HG03159 (cell line): ENCODE measurements around the gene RNLS.
A peak's percentile ranks its signal among the peaks of the same experiment; 100 is the strongest.

Experiments
- ATAC-seq: cut with Tn5 transposase; IDR thresholded peaks from one replicate; pipeline ENCODE4 v1.9.1; 2021; ENCODE audit warnings: mild to moderate bottlenecking, moderate library complexity; ENCODE audit not compliant: unreplicated experiment

The RNLS gene

DNA sequence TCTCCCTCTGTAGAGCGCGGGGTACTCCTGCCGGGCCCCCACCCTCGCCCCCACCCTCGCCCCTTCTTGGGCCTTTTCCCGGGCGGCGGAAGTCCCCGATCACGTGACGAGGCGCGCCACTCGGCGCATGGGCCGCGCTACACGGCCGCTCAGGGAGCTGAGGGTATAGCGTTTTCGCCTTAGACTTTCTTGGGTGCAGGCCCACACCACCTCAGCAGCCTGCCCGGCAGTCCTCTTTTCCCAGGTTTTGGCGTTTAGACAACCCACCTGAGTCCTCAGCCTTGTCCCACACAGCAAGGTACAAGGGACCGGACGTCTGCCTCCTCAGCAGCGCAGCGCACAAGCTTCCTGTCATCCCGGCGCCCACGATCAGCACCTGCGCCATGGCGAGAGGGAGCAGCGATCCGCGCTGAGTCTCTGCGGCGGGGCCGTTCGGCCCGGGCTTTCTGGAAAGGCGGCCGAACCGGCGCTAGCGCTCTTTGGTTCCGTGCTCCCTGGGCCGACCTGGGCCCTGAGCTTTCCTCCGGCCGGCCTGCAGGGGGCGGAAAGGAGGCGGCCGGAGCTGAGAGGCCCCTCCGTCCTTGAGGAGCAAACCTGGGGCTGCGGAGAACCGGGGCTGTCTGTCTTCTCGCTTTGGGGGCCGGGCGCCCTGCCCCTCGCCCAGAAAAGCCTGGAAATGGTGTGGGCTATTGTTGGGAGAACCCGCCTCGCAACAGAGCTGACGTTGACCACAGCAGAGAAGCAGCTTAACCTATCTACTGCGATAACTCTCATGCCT, at the start of gene RNLS:
Gene RNLS (minus strand): TSS at position 513 of the 778 bp plus-strand sequence.
- peak; percentile 82 for ATAC-seq

DNA sequence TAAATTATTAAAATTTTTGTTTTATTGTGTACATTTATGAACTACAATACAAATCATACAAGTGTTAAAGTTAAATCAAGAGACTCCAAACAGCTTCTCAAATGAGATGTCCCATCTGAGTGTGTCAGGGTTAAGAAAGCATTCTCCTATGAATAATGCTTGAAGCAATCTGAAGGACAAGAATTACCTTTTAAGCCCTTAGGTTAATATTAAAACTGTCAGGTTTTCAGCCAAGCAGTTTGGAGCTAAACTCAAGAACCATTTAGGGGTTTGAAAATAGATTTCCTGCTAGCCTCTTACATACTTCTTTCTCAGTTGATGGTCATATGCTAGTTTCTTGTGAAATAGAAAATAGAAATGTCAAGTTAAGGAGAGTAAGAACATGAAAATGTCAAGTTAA, 41.7 kb upstream of the RNLS start:
- no peak for ATAC-seq

DNA sequence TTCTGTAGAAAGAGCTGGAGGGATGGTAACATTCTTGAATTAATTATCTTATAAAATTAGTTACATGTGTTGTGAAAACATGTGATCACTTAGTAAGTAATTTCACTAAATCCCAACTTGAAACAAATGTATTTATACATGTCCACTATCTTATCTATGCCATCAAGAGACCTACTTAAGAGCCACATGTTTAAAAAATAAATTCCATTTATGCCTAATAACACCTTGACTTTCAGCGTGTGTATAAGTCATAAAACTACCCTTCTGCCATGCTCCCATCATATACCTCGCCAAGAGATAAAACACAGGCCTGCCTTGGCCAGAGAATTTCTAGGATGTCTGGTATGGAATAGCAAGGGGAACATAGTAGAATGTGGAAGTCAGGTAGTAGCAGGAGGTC, 40.7 kb upstream of the RNLS start:
- no peak for ATAC-seq

DNA sequence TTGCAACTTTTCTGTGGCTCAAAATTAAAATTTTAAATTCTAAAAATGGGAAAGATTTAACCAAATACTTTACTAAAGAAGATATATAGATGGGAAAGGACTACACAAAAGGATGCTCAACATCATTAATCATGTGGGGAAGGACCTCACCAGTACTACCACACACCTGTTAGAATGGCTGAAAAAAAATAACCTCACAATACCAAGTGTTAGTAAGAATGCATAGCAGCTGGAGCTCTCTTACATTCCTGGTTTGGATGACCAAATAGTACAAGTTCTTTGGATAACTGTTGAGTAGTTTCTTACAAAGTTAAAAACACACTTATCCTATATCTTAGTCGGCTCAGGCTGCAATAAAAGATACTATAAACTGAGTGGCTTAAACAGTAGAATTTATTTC, 37.3 kb upstream of the RNLS start:
- ATAC-seq: no peak

DNA sequence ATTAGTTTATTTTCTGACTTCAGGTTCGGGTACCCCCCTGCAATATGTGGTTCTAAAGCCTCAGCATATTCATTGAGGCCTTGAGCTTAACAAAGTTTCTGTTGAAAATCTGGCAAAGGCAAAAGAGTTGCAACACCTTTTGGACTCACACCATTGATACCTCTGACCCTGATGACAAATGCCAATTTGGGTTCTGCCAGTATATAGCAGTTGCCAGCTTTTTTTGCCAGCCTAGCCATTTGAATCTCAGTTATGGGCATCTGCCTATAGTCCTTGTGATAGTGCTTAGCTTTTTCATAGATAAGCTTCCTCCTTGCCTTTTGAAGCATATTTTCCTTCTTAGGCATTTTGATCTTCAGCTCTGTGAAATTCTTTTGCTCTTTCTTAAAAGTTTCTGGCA, 35.4 kb upstream of the RNLS start:
- no peak for ATAC-seq

DNA sequence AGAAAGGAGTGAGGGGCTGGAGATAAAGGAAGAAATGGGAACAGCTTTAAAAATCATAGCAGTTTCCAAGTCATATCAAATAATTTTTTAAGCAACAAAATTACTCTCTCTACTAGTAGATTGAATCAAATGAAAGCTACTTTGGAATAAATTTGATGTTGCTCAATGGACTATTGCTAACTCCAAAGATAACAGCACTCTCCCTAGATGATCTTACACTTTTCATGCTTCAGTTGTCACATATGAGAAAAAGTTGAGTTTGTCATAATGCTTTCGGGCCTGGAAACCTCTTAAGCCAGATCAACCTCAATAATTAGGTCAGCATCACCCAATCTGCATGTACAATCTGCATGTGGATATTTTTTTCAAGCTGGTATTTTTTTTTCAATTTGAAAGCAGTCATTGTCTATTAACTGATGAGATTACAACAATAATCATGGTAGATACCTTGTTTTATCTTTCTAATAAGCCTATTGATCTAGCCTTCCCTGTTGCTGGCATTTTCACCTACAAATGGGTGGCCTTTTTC, 34.7 kb upstream of the RNLS start:
- ATAC-seq: no peak

DNA sequence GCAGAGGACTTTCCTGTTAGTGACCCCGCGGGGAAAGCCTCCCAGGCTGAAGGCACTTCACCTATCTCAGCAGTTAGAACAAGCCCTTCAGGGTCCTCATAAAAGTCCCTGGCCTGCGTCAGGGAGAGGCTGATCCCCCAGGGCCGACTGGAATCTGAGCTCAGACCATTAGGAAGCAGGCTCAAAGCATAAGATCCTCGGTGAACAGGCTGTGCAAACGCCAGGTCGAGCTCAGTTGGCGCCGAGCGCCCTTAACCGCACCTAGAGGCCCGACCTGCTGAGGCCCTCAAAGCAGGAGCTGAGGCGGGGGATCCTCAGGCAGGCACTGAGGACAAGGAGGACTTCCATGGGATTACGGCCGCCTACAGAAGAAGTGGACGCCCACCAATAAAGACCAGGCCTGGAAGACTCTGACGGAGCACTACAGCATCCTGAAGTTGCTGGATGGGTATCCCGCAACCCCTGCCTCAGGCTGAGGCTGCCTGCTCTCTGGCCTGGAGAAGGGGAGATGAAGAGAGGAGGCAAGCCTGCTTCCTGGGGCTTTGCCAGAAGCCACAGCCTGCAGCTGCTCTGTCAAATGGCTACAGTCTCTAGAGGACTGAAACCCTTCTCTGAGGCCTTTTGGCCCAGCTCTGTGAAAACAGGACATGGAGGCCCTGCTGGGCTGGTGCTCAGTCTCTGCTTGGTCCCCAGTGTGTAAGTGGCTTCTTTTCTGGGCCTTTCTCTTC, 33.3 kb upstream of the RNLS start:
- ATAC-seq: no peak

DNA sequence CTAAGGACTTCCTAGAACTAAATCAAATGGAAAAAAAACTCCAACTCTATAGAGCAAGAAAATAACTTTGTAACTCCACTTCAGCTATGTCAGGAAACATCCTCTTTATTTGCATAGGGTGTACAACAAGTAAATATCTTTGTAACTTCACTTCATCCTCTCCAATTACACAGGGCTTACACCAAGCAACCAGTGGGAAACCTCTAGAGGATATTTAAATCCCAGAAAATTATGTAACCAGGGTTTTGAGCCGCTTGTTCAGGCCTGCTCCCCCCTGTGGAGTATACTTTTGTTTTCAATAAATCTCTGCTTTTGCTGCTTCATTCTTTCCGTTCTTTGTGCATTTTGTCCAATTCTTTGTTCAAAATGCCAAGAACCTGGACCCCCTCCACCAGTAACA, 25.7 kb upstream of the RNLS start:
- no peak for ATAC-seq

DNA sequence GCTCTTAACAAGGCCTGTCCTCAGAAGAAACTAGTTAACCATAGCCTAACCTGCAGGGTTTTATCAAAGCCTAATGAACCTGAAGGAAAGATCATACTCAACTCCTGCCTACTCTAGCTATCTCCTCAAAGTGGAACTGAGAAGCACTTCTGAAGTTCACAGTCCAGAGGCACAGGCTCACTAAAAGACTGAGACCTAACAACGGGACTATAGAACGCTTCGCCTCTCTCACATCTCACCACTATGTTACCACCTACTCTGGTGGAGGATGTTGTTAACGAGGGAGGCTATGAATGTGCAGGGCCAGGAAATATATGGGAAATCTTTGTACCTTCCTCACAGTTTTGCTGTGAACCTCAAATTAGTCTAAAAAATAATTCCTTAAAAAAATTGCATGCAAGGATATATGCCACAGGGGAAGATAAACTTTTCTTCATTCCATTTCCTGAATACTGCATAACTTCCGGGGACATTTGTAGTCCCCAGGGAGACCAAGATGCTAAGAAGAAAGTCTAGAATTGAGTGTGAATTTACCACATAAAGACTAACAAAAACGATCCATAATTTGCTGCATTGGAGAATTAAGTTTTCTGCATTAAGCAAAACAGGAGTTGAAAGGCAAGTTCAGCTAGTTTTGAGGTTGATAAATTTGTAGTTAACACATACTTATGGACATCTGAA, 25.1 kb upstream of the RNLS start:
- ATAC-seq: no peak

DNA sequence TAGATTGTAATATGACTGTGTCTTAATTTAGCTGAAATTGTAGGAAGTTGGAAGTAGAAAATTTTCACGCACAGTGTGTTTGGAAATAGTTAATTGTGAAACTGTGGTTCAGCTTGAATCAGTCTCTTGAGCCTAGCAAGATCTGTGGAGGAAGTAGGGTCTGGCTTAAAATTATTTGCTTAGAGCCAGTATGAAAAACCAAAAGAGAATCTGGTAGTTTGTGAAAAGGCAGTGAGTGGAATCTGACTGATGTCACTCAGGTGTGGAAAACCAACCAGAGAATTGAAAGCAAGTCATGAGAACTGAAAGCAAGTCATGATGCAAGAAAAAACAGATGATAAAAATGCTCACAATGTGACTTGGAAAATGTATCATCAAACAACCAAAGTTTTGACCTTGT, 14.9 kb upstream of the RNLS start:
- peak; percentile 84 for ATAC-seq

DNA sequence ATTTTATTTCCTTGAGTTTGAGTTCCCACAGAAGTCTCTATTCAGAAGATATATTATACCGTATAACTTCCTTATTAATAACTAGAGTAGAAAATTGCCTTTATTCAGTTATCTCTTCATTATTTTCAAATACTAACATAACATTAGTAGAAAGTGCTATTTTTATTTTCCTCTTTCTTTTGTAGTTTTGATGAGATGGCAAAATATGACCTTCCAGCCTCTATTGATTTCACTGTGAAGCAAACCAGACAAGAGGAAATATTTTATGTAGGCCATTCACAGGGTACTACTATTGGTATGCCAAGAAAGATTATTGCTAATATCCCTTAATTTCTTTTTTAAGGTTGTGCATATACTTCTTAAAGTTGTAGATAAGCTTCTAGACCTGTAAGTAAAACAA, 11.4 kb upstream of the RNLS start:
- ATAC-seq: no peak

DNA sequence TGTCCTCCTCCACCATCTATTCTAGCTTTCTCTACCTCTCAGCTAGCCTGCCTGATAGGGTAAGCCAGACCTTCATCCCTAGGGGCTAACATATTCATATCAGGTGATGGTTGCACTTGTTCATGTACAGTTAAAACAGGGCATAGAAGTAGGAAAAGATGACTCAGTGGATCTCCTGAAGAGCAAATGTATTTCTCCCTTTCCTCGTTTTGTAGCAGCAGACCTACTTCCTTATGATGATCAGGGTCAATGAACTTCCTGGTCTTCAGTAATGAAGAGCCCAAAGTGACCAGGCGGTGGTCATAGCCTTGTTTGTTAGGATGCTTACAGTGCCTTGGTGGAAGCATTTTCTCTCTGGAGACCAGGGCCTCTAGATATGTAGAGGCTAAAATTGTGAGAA, 9.8 kb upstream of the RNLS start:
- no peak for ATAC-seq

DNA sequence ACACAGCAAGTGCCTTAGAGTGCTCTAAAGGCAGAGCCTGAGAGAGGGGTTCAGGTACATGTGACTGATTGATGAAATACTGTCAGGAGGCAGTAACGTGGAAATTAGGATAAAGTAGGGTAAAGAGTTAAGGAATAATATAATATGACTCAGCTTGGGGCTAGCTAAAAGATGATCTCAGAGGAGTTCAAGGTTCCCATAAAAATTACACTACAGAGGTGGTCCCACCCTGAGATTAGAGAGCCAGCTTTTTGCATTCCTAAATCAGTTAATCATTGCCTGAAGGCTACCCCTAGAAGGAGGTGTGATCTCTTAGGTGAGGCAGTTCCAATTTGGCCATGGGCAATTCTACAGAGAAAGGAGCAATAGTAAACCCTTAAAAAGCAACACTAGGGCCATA, 9.3 kb upstream of the RNLS start:
- ATAC-seq: no peak

DNA sequence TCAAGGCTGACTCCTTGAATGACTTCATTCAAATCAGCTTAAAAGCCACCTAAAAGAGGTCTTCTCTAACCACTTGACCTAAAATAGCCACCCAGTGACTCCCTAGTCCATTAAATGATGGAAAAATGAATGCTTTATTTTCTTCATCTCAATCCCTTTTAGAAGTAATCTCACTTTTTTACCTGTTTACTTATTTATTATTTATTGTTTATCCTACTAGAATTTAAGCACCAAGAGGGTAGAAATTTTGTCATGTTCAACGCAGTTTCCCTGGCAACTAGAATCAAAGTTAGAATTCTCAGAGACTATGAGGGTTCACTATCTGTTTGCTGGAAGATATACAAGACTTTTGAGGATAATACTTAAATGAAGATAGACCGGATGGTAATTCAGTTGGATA, 3.3 kb upstream of the RNLS start, which contains the start of gene LIPJ:
Gene LIPJ (plus strand): TSS at position 301 of the 400 bp plus-strand sequence. CDS start 3,926 bp downstream, outside the sequence.
- ATAC-seq: no peak

DNA sequence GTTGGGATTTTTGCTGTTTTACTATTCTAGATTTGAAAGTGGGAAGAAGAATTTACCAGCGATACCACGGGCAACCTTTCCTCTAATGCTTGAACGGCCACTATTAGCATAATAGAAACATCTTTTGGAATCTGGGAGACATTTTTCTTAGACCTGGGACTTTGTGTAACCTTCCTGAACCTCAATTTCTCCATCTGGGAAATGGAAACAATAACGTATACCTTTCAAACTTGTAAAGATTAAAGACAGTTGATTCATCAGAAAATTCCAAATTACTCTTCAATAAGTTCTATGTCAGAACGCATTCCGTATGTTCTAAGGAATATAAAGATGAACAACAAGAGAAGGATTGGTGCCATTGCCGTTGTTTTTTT, 453 bp upstream of the RNLS start:
- ATAC-seq: no peak

DNA sequence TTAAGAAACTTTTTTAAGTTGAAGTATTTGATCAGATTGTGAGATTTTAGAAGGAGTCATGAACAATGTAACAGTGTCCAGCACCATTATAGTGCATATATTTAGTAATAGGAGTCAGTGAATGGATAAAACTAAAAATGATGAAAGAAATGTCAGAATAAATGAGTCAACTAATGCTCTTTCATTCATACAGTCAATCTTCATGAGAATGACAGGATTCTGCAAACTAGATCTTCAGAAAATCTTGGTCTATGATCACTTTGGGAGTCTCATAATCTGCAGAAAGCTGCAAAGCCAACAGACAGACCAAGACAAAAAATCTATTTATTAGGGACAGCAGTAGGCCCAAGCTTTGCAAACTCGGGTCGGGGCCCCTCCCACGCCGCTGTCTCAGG, 710 bp downstream of the RNLS start:
- ATAC-seq: peak; percentile 14

DNA sequence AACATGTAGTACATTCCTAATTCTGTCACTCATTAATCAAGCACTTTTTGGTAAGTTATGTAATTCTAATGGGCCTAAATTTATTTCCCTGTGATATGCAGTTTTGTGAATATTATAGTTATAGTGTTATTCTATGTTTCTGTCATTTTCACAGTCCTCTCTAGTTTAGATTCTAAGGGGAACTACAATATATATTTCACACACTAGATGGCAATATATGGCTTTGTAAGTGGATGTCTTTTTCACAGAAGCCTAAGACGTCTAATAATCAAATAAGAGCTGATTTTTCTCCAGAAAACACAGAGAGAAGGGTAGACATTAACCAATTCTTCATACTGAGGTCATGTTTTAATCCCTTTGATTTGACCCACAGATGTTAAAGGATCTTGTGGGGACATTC, 18.0 kb downstream of the RNLS start:
- ATAC-seq: no peak

DNA sequence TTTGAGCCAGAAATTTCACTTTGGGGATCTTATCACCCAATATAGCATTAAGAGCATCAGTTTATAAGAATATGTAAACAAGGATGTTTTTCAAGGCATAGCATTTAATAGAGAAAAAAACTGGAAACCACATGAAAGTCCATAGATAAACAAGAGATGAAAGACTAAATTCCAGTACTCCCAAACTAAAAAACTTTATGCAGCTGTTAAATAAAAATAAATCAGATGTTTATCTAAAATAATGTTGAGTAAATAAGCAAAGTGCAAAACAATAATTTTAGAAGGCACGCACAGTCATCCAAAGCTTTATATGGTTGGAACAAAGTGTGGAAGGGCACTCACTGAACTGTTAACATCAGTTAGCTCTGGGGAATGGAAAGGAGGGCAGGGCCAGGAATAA, 21.0 kb downstream of the RNLS start:
- no peak for ATAC-seq

DNA sequence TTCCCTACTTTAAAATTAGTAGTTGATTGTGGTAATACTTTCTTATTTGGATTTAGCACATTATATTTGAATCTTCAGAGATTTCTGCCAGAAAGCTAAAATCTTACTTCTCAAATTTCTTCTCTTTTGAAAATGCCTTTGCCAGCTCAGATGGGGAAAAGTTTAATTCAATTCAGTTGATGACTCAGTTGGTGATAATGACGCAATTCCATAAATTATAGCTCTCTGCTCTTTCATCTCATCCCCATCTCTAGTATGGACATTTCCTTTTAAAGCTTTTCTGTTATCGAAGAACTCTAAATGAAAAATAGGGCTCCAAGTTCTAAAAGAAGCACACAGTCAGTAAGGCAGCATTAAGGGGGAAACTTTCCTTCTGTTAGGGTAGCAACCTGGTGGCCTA, 25.5 kb downstream of the RNLS start:
- ATAC-seq: no peak

DNA sequence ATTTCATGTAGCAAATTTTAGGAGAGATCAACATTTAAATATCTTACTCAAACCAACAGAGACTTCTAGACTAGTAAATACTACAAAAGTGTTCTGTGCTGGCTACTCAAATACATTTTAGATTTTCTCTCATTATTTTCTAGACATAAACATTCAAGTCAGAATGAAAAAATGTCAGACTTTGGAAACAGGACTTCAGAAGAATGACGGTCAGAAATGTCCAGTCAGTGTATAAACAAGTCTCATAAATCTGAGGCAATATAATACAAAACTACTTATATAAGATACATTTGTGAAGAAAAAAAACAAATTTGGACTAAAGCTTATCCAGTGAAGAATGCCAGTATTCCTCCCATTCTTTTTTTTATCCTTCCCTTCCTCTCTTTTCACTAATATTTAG, 25.9 kb downstream of the RNLS start:
- ATAC-seq: no peak

DNA sequence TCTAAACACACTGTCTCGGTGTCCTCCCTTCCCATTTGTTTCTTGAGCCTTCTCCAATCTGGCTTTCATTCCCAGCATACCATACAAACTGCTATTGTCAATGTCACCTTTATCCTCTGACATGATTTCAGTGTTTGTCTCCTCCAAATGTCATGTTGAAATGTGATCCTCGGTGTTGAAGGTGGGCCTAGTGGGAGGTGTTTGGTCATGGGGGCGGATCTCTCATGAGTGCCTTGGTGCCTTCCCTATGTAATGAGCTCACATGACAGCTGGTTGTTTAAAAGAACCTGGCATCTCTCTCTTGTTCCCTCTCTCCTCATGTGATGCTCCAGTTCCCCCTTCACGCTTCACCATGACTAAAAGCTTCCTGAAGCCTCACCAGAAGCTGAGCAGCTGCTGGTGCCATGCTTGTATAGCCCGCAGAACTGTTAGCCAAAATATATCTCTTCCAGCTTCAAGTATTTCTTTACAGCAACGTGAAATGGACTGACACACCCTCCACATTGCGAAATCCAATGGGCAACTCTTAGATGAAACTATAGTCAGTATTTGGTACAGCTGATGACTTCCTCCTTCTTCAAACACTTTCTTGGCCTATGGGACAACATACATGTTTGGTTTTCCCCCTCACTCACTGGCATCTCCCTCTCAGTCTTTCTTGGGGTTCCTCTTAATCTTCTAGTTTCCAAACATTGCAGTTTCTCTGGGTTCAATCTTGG, 27.8 kb downstream of the RNLS start:
- no peak for ATAC-seq
